GM21381 (cell line): ENCODE measurements around the gene SMARCA2.

Experiments
- ATAC-seq: cut with Tn5 transposase; IDR thresholded peaks from one replicate; pipeline ENCODE4 v1.9.1; 2021; ENCODE audit warnings: mild to moderate bottlenecking, moderate library complexity; ENCODE audit not compliant: unreplicated experiment

The SMARCA2 gene

GRCh38 chr9:2014696-2015580, at the start of gene SMARCA2:
TSS of gene SMARCA2 (plus strand) at chr9:2015347. CDS start at chr9:2029023, 13,676 bp downstream.
- ATAC-seq: peak; percentile 69

- no peak for ATAC-seq
These were observed 48.3 kb upstream of the SMARCA2 start for GRCh38 chr9:1966725-1967366.

DNA sequence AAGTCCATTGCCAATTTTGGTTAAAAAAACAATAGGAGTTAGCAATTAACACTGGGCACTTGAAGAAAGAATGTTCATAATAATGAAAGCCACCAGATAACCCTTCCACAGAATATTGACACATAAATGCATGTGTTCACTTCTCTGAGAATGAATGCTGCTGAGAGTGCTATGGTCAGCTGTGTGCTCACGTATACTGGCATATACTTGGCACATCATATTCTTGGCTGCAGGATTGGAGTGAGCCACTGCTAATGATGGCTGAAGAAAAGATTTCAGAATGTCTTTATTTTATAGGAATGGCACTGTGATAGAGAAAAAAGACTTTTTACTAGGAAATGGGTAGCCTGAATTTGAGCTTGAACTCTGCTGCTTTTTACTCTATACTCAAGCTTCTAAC, 46.0 kb upstream of the SMARCA2 start:
- ATAC-seq: no peak

GRCh38 chr9:1969898-1970297, 45.2 kb upstream of the SMARCA2 start:
- ATAC-seq: no peak

- ATAC-seq: no peak
These were observed 42.5 kb upstream of the SMARCA2 start for GRCh38 chr9:1972672-1973071.

GRCh38 chr9:1977026-1977425, 38.1 kb upstream of the SMARCA2 start:
- ATAC-seq: no peak

- no peak for ATAC-seq
These were observed 36.2 kb upstream of the SMARCA2 start for GRCh38 chr9:1978941-1979340.

DNA sequence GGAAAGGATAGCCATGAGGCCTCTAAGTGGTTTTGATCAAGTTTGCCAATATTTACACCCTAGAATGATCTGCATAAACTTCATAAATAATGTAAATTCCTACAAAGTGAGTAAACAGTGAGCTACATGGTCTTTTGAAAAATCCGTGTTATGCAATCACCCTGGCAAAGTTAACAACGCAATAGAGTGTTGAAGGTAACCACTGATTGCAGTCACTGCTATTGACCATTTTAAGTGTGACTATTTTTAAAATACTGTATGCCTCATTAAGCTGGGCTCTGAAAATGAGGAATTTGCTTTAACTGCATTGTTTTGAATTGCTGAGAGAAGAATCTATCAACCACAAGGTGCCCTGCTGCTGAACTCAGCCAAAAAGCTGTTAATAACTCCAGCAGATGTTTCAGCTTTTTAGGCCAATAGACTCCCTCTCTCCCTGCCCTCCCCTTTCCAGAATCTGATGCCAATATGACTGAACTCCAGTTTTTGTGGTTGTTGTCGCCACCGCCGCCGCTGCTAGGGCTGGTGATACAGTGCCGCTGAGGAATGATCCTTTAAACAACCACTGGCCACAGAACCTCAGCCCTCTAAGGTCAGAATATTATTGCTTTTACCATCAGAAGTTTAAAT, 35.3 kb upstream of the SMARCA2 start:
- ATAC-seq: no peak

DNA sequence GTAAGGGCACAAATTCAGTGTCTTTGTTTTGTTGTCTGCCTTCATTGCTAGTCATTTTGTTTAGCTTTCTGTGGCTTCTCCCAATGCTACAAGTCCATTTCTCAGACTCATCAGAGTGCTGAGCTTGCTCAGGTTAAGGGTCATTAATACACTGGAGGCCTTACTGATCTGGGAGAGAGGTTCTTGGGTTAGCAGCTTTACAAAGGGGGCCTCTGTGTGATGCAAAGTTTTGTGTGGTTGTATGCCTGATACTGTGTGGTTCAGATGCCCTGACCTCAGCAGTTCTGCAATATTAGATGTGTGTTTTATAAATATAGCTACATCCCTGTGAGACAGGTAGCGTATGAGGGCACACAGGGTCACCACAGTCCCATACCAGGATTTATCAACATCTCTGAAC, 34.8 kb upstream of the SMARCA2 start:
- ATAC-seq: no peak

DNA sequence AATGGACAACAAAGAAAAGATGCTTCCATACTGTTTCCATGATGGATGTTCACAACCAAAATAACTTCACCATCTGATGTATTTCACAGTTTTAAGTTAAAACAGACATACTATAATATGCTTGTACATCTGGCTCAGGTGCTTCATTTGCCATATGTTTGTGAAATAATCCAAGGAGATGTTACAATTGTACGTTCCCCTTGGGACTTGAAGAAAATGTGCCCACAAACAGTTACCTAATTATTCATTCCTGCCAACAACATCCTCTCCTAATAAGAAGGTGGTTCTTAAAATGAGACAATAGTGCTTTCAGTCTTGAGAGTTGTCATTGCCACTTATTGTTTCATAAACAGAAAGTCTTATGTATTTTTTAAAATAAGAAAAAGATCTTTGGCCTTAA, 33.1 kb upstream of the SMARCA2 start:
- no peak for ATAC-seq

DNA sequence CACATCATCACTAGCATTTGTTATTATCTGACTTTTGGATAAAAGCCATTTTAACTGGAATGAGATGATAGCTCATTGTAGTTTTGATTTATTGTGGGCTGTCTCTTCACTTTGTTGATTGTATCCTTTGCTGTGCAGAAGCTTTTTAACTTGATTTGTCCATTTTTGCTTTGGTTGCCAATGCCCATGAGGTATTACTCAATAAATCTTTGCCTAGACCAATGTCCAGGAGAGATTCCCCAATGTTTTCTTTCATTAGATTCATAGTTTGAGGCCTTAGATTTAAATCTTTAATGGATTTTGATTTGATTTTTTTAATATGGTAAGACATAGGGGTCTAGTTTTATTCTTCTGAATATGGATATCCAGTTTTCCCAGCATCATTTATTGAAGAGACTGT, 28.8 kb upstream of the SMARCA2 start:
- no peak for ATAC-seq

GRCh38 chr9:1989500-1989899, 25.6 kb upstream of the SMARCA2 start:
- ATAC-seq: no peak

DNA sequence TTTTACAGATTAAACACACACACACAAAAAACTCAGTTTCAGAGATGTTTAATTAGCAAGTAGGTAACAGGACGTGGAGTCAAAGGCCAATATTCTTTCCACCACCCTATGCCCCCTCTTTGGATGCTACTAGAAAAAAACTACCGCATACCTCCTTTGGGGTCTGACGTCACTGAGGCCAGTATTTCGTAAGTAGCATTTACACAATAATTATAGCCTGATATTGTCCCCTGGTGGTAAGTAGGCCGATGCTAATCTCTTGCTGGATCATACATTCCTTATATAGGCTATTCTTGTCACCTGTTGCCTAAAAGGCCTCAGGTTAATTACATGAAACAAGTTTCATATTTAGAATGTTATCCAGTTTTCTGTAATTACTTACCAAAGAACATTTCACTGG, 21.0 kb upstream of the SMARCA2 start:
- no peak for ATAC-seq

DNA sequence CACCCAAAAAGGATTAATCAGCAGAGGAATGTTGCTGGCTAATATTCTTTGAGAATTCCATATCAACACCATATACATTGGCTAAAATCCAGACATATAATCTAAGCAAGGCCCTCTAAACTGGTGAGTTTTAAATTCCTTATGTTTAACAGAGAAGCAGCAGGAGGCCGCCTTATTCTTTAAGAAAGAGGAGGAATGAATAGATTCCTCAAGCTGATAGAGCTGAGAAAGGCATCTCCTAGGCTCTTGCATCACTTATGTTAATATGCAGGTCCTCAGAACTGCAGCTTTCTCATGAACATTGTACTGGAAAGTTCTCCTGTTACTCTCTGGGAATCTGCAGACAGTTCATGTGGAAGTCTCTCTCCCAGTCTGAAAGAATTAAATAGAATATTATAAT, 20.1 kb upstream of the SMARCA2 start:
- no peak for ATAC-seq

DNA sequence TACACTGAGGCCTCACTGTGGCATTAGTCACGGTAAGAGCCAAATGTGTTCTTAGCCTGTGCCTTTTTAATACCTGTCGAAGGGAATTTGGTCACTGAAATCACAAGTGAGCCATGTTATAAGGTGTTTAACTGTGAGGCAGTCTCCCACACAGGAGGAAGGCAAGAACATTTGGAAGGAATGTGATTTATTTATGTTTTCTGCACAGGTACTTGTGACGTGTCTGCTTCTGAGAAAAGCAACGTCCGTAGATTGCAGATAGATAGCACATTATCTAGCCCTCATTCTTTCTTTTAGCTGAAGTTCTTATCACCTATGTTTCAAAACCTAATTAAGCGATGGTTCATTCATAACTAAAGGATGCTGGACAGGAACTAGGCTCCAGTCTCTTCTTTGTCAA, 19.0 kb upstream of the SMARCA2 start:
- ATAC-seq: no peak

DNA sequence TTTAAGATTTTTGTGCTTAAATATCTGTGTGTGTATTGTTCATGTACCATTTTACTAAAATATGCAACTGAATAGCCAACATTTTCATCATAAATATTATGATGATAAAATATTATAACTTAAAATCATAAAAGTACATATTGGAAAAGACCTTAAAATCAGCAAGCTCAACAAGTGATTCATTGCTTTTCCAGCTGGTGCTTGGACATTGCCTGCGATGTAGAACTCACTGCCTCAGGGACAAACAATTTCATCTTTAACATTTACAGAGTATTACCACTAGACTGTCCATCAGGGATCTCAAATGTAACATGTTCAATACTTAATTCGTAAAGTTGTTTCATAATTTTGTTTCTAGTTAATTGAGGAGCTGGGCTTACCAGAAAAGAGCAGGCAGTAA, 17.5 kb upstream of the SMARCA2 start:
- ATAC-seq: no peak

- ATAC-seq: no peak
These were observed 17.0 kb upstream of the SMARCA2 start for GRCh38 chr9:1998111-1998510.

DNA sequence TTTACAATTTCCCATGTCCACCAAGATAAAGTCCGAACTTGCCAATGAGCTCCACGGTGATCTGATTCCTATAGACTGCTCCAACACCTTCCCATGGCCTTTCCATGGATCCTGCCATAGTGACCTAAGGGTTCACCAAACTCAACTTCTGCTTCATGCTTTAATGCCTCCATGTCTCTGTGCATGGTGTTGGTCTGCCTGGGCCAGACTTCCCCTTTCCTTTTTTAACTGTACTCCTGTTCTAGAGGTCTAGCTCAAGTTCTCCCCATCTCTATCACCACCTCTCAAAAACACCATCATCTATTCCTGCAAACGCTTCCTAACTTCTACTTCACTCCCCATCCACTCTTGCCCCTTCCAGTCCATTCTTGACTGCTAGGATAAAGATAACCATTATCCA, 14.8 kb upstream of the SMARCA2 start:
- no peak for ATAC-seq

- no peak for ATAC-seq
These were observed 6.8 kb upstream of the SMARCA2 start for GRCh38 chr9:2008372-2008771.

GRCh38 chr9:2012347-2012746, 2.8 kb upstream of the SMARCA2 start:
- no peak for ATAC-seq

GRCh38 chr9:2013743-2014475, 1.2 kb upstream of the SMARCA2 start:
- no peak for ATAC-seq
